DND-41 (cell line): Measurements from ENCODE around the gene CHN2.
A peak's percentile ranks its signal among the peaks of the same experiment; 100 is the strongest.

ENCODE experiments used
- CTCF ChIP-seq: IDR thresholded peaks from 2 replicates; pipeline ENCODE4 v1.5.1; 2012; ENCODE audit warnings: borderline replicate concordance, low read length, moderate library complexity, mild to moderate bottlenecking; ENCODE audit not compliant: poor library complexity, severe bottlenecking; ENCODE audit errors: extremely low read depth
- EZH2 ChIP-seq: IDR thresholded peaks from 3 replicates; pipeline ENCODE4 v1.6.1; 2012; ENCODE audit warnings: borderline replicate concordance, low read depth, mild to moderate bottlenecking, moderate library complexity, low read length, inconsistent platforms; ENCODE audit not compliant: severe bottlenecking

- peak; percentile 45 for TF ChIP-seq CTCF
- TF ChIP-seq EZH2 = no peak
Observed at GRCh38 chr7:29345590-29345989, 151.0 kb downstream of the CHN2 start.
